ENCODE measurements around the gene ABTB2. TPM values are rescaled to one million over a fixed set of nuclear protein-coding genes. Genes with fewer than 3 reads are reported as not detected.

The ABTB2 gene
- total RNA-seq, 2 donors from 2014 or later, result 27.0 to 27.4 TPM

DNA sequence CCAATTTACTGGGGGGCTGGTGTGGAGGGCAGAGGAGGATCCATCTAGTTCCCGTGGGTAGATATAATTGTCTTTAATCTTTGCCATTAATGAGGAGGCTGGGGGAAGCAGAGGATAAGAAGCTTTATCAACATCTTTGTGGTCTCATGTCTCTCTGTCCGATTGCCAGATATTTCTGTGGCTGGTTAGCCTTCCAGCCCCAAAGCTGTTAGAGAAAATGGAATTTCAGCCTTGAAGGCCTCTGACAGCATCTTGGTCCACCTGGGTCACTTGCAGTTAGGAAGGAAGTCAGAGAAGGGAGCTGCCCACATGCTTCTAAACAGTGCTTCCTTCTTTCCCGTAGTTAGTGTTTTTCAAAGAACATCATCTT lies 56.9 kb downstream of the ABTB2 start:
- TF ChIP-seq, protein P1, sequence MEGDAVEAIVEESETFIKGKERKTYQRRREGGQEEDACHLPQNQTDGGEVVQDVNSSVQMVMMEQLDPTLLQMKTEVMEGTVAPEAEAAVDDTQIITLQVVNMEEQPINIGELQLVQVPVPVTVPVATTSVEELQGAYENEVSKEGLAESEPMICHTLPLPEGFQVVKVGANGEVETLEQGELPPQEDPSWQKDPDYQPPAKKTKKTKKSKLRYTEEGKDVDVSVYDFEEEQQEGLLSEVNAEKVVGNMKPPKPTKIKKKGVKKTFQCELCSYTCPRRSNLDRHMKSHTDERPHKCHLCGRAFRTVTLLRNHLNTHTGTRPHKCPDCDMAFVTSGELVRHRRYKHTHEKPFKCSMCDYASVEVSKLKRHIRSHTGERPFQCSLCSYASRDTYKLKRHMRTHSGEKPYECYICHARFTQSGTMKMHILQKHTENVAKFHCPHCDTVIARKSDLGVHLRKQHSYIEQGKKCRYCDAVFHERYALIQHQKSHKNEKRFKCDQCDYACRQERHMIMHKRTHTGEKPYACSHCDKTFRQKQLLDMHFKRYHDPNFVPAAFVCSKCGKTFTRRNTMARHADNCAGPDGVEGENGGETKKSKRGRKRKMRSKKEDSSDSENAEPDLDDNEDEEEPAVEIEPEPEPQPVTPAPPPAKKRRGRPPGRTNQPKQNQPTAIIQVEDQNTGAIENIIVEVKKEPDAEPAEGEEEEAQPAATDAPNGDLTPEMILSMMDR (IDR thresholded peaks at IDR 0.05), result no peak
- Histone ChIP-seq H3K27me3 (no peaks in the 10 kb centered on the region), H3K27ac (no peak overlapping the region), H3K36me3 (no peaks in the 10 kb centered on the region), H3K4me1 (peaks cover 0 to 17% of the 10 kb centered on the region in 2 donors), H3K4me3 (no peak overlapping the region), H3K9me3 (no peaks in the 10 kb centered on the region)
- no peak for DNase-seq (ENCODE audit: low spot score)

DNA sequence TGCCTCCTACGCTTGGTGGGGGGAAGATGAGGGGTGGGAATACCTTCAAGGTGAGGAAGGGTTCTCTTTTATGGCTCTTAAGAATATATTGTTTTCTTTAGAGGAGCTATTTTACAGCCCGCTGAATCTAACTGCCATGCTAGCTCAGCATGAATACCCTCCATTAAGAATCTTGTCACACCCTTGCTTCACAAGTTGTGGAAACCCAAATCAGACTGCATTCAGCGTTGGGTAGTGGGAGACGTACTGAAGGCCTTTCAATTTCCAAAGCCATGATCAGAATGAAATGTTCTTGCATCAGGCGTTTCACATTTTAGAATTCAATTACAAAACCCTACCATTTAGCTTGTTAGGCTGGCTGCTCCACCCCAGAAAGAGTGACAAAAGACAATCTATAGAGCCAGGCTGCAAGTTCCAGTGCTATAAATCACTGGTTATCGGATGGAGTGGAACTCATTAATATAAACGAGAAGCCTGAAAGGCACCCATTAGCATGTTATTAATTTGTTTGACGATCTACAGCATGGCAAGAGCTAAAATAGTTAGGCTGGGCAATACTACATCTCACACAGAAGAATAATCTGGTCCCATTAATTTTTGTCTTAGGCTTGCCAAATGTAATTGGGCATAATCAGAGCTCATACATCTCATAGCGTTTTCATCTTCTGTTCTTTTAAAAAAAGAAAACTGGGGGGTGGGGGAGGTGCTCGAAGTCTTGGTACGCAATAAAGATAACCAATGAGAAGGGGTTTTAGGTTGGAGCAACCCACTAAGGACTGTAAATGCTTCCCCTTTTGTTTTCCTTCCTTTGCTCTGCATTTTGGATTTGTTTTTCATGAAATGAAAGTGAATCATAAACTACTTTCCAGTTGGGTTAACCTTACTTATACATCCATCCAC lies 57.5 kb downstream of the ABTB2 start:
- TF ChIP-seq, protein P1 (IDR thresholded peaks at IDR 0.05), result no peak
- peaks cover 0 to 17% of the 10 kb centered on the region in 2 donors for H3K4me1 ChIP-seq
- no peaks in the 10 kb centered on the region for H3K36me3 ChIP-seq
- no peak overlapping the region for H3K4me3 ChIP-seq
- no peak overlapping the region for H3K27ac ChIP-seq
- no peaks in the 10 kb centered on the region for H3K27me3 ChIP-seq
- DNase-seq (ENCODE audit: low spot score), result no peak
- H3K9me3 ChIP-seq, result no peaks in the 10 kb centered on the region

DNA sequence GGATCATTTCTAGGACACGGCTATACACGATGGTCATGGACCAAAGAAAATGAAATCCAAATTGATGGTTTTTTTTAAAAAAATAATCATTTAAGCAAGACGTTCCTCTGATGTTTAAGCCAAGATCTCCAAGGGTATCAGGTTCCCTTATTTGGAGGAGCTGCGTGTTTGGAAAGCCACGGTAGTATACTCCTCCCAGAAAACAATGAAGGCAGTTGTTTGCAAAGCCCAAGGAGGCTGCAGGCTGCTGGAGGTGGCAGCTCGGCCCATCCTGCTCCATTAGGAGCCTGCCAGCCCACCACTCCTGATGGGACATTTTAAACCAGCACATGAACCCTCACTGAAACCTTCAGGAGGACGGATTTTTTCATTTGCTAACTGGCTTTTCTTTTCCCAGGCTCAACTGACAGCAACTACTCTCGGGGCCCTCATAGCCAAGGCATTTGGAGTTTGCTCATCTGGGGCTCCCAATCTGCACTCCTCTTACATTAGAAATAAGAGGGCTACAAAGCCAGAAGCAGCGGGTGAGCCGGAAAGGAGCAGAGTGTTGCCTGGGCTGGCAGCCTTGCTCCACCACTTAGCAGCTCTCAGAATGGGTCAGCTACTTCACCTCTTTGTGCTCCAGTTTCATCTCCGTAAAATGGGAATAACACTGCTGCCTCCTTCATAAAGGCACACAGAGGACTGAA lies 58.4 kb downstream of the ABTB2 start:
- Histone ChIP-seq H3K27ac (no peak overlapping the region), H3K9me3 (no peaks in the 10 kb centered on the region), H3K27me3 (no peaks in the 10 kb centered on the region), H3K36me3 (no peaks in the 10 kb centered on the region), H3K4me1 (peaks cover 0 to 17% of the 10 kb centered on the region in 2 donors), H3K4me3 (no peak overlapping the region)
- TF ChIP-seq, protein P1 (IDR thresholded peaks at IDR 0.05), result no peak
- no peak for DNase-seq (ENCODE audit: low spot score)

GRCh38 chr11:34298871-34299270 lies 58.9 kb downstream of the ABTB2 start:
- Histone ChIP-seq H3K4me1 (peaks cover 0 to 17% of the 10 kb centered on the region in 2 donors), H3K9me3 (no peaks in the 10 kb centered on the region), H3K36me3 (no peaks in the 10 kb centered on the region)

DNA sequence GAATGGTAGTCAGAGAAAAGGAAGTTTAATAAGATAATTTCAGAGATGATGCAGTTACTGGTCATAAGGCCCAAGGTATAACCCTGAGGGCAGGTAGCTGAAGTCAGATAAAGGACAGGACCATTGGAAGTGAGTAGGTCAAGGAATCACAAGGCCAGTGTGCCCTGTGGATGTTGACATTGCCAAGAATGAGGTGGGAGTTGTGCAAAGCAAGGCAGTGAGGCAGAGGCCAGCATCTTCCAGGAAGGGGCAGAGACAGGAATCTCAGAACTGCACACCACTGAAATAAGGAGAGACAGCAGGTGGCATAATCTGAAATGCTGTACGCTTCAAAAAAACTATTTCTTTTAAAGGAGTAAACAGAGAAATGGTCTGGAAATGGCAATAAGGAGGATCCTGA lies 61.4 kb downstream of the ABTB2 start:
- Histone ChIP-seq H3K9me3 (no peaks in the 10 kb centered on the region), H3K4me1 (peaks cover 0 to 10% of the 10 kb centered on the region in 2 donors), H3K27ac (no peak overlapping the region), H3K4me3 (no peak overlapping the region), H3K36me3 (no peaks in the 10 kb centered on the region), H3K27me3 (no peaks in the 10 kb centered on the region)
- TF ChIP-seq, protein P1 (IDR thresholded peaks at IDR 0.05), result no peak
- no peak for DNase-seq (ENCODE audit: low spot score)

More at GRCh38 chr11:34298871-34299270, 58.9 kb downstream of the ABTB2 start:
- no peak for DNase-seq (ENCODE audit: low spot score)
- TF ChIP-seq, protein P1 (IDR thresholded peaks at IDR 0.05), result no peak
- H3K27ac ChIP-seq, result no peak overlapping the region
- H3K4me3 ChIP-seq, result no peak overlapping the region
- no peaks in the 10 kb centered on the region for H3K27me3 ChIP-seq

Measured in right atrium auricular region (tissue), 2 donors.